Measurements from ENCODE around the gene BAIAP2L1. TPM values are rescaled to one million over a fixed set of nuclear protein-coding genes. Genes with fewer than 3 reads are reported as not detected.

Gene BAIAP2L1
- total and polyA plus RNA-seq, 9 of the 15 experiments (the other 6 are each of a cell fraction or from before 2014, with no cell fraction given), result 4.2 to 29.8 (median 15.5) TPM

- no peak for TF ChIP-seq TSHZ1 (CRISPR knock-in tag; IDR thresholded peaks at IDR 0.05)
- no peak for TF ChIP-seq REST (IDR thresholded peaks at IDR 0.05; ENCODE audit: borderline replicate concordance)
- no peak for TF ChIP-seq REST (CRISPR knock-in tag; IDR thresholded peaks at IDR 0.05; ENCODE audit: low read depth)
- no peak for TF ChIP-seq ARNT (IDR thresholded peaks at IDR 0.05)
- peak; percentile 29; the same call in 1 of the 2 replicates for TF ChIP-seq NR2C1 (IDR thresholded peaks at IDR 0.05)
- no peak for TF ChIP-seq NR2C1 (tag; IDR thresholded peaks at IDR 0.05)
- no peak for TF ChIP-seq ZNF518B (CRISPR knock-in tag; IDR thresholded peaks at IDR 0.05)
- no peak for TF ChIP-seq ZNF780A (CRISPR knock-in tag; IDR thresholded peaks at IDR 0.05)
- TF ChIP-seq LEF1 (IDR thresholded peaks at IDR 0.05), result peak; percentile 58
- TF ChIP-seq ZNF511 (CRISPR knock-in tag; IDR thresholded peaks at IDR 0.05), result no peak
- TF ChIP-seq CHD1 (IDR thresholded peaks at IDR 0.05; ENCODE audit: low read length), result no peak
Measured at GRCh38 chr7:98360221-98361130, 40.4 kb downstream of the BAIAP2L1 start (continued).
